GM19397 (cell line): ENCODE data around the gene NFATC1.

ENCODE experiments used
- ATAC-seq: cut with Tn5 transposase; IDR thresholded peaks from one replicate; pipeline ENCODE4 v1.9.1; 2021; ENCODE audit warnings: mild to moderate bottlenecking, moderate library complexity; ENCODE audit not compliant: unreplicated experiment

Gene NFATC1

DNA sequence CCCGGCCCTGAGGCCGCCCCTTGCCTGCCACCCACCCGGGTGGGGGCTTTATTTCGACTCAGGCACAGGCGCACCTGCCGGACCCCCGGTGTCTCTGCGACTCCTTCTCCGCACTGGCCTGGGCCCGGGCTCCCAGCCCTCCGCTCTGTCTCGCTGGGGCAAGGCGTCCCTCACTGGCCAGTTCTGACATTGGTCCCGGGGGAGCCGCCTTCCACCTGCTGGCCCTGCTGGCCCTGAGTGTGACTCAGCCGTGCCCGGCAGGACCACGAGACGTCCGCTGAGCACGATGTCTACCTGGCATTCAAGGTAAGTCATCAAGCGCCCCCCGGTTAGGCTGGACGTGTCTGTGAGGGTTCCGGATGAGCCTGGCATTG, 152.3 kb downstream of the NFATC1 start:
- ATAC-seq = no peak

DNA sequence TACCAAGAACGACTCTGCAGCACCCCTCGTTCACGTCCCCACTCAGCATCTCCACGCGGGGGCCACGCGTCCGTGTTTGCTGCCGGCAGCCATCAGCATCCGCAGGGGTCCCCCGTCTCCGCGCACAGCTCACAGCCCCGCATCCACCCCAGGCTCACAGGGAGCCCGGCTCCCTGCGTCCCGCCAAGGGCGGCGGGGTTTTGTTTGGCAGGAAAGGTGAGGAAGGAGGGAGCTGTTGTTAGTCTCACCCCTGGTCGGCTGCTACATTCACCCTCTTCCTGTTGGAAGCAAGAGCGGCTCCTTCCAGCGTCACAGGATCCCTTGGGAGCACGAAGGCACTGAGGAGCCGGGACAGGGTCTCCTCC, 152.9 kb downstream of the NFATC1 start:
- ATAC-seq = no peak

DNA sequence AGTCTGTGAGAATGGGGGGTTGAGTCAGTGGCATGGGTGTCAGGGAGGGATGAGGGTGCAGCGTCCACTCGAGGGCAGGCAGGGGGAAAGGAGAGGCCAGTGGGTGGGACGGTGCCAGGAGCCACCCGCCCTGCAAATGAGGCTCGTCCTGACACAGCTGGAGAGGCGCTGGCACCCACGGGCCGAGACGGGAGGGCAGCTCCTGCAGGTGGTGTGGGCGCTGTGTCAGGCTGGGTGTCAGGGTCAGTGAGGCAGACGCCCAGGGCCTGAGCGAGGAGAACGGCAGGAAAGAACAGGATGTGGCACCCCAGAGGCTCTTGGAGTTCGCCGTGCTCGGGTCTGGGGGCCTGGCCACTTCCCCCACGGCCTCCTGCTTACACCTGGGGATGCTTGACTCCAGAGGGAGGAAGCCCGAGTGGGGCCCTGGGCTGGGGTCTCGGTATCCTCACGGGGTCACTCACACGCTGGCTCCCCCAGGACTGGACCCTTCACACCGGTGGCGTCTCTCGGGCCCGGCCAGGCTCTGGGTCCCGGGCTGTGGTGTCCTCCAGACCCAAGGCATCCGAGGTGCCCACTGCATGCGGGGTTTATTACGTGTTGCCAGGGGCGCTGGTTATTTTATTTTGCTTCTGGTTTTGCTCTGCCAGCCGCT, 153.4 kb downstream of the NFATC1 start:
- ATAC-seq = no peak

DNA sequence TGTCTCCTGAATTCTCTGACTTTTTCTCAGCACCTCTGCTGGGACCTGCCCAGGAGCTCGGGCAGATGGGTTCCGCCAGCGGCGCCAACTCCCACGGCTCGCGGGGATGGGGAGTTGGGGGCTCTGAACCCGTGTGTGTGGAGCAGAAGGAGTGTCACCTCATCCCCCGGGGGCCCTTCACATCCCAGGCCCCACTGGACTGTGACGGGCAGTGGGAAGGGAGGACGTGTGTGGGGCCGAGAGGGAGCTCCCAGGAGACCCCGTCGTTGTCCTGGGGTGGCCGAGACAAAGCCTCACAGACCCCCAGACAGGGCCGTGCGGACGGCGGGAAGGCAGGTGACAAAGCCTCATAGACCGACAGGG, 153.9 kb downstream of the NFATC1 start:
- ATAC-seq = no peak

DNA sequence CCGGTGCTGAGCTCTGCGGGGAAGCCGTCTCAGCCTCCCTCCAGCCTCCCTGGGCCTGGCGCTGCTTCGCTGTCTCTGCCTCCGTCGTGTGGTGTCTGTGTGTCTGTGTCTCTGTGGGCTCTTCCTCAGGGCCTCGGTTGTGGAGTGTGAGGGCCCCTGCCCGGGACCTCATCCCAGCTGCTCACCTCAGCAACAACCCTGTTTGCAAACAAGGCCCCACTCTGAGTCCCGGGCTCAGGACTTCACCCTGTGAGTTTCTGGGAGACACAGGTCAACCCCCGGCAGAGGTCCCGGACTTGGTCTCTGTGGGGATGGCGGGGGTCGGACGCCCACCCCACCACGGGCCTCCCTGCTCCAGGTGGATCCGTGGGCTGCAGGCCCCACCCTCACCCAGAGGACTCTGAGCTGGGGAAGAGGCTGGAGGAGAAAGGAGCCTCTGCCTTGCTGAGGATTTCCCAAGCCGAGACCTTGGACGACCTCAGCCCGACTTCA, 156.5 kb downstream of the NFATC1 start:
- ATAC-seq = no peak

DNA sequence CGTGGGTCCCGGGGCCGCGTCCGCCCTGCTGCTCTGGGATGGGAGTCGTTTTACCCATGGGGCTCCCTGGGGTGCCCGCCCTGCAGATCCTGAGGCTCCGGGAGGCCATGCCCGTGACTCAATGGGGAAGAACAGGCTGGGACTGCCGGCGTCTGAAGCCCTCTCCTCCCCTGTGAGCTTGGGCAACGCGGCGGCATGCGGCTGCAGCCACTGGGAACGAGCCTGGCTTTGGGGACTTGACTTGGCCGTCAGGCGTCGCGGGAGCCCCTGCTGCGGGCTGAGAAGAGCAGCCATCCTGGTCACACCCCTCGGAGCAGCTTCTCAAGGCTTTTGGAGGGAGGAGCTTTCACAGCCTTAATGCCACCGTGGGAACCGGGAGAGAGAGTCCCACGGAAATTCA, 157.0 kb downstream of the NFATC1 start:
- ATAC-seq = no peak

DNA sequence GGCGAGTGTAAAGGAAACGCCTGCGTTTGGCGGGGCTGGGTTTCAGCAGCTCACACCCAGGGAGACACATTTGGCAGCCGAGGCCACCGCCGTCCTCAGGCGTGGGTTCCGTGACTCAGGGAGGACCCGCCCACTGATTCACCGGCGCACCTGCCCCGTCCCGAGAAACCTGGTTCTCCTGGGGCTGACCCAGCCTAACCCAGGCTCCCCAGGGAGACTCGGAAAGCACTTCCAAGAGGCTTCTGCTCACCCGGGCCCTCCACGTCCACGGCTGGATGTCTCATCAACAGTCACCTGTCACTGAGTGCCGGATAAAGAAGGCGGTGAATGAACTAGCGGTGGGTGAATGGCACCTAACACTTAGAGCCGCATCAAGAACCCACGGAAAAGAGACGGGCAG, 157.4 kb downstream of the NFATC1 start:
- ATAC-seq = no peak

DNA sequence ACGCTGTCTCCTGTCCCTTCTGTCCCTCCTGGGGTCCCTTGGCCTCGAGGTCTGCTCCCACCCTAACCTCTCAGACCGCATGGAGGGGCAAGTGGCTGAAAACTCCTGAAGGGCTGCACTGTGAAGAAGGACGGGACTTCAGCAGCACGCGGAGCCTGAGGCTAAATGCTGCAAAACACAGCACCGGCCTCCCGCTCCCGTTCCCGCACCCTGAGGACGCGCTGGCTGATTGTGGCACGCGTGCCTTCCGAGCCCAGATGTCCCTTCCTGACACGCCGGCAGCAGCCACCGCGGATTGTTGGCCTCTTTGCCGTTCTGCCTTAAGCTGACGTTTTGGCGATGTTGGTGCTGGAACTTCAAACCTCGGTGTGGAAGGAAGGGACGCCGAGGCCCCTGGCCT, 158.0 kb downstream of the NFATC1 start:
- no peak for ATAC-seq

DNA sequence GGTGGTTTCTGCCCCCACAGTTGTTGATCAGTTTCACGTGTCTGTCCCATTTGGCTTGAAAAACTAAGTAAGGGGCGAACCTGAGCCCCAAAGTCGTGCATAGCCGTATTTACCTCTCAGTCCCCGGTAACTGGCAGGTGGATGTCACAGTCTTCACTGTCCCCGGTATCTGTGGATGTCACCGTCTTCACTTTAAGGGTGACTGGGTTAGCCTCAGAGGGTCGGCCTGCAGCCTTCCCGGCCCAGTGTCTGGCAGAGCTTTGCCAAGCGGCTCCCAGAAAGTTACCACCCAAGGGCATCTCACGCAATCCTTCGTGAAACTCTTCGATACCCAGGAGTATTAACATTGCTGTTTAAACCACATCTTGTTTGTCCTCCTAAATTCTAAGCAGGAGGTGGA, 158.6 kb downstream of the NFATC1 start:
- ATAC-seq = no peak

DNA sequence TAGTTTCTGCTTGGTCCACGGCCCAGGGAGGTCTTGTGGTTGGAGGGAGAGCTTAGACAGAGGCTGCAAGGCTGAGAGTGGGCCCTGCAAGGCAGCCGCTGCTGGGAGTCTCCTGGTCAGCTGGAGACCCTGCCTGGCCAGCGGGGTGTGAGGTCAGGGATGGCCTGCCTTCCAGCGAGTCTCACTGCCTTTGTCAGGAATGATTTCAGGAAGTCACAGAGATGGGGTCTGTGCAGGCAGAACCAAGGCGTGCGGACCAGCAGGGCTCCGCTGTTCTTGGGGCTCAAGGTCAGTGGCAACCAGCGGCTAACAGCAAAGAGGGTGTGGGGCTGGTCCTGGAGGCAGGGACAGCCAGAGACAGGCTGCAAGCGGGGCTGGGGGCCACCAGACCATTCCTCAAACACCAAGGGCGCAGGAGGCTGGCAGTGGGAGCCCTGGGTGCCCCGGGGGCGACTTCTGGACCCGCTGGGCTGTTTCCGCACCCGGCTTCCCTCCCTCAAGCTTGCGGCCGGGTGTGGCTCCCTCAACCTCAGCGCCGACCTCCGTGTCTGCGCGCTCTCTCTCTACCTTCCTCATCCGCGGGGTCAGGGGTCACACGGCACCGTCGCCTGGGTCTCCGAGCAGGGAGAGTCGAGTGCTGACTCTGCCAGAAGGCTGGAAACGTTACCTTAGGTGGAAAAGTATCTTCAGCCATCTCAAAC, 159.4 kb downstream of the NFATC1 start:
- no peak for ATAC-seq

DNA sequence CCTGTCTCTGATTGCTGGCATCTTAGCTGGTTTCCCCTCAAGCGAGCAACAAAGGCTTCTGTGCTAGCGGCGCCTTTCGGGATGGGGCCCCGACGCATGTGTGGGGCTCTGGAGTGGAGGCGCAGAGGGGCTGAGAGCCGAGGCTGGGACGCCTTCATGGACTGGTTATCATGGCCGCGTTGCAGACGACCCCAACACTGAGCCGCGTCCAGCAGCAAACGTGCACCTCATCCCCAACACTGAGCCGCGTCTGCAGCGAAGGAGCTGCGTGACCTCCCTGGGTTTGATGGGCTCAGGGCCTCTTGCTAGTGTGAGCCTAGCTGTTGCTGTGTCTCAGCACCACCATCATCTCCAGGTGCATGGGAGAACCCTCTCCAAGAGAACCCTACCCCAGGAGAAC, 160.2 kb downstream of the NFATC1 start:
- no peak for ATAC-seq

DNA sequence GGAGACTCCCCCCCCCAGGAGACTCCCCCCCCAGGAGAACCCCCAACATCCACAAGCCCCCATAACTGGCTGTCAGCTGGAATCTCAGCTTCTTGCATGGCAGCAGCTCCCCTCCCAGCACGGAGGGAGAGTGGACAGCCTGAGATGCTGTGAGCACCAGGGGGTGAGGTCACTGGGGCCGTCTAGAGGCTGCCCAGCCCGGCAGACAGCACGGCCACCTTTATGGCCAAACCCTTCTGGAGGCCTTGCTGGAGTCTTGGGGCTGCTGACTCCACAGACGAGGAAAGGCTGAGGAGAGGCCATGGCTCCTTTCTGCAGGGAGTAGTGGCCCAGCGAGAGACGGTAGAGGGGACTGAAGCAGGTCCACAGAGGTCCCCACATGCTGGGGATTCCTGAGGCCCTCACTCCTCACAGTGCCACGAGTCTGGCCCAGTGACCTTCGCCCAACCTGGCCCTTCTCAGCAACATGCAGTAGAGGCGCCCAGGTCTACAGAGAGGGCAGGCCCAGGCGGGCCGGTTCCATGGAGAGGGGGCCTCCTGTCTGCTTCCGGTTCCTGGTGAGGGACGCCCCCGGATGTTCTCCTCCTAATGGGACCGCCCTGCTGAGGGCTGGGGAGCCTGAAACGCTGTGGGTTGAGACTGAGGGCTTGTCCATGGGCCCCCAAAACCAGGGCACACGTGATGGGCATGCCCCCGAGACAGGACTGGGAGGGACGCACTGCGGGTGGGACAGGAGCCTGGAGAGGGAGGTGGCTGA, 161.3 kb downstream of the NFATC1 start:
- no peak for ATAC-seq

DNA sequence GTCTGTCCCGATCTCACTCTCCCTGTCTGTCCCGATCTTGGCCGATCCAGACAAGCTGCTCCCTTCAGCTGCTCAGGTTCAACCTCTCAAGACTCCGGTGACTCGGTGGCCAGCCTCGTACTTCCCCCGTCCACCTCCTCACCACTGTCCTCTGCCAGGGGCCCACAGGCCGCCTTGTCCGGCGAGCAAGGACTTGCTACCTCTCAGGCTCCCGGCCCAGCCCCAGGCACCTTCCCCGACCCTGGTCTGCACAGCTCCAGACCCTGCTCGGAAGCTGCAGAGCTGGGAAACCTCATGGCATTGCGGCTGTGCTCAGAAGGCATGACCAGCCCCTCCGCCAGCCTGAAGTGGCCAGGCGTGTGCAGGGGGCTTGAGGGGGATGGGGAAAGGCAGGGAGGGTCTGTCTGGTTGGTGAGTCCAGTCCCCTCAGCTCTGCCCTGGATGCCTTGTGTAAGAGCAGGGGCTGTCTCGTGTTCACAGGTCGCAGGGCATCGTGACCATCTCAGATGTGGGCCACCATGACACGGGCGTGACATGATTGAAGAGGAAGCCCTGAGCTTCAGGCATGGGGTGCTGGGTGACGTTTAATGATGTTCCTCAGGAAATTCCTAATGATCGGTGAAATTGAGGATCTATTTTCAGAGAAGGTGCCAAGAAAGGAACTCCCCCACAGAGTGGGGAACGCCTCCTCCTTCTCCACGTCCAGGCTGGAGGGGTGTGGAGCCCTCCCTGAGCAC, 162.6 kb downstream of the NFATC1 start:
- ATAC-seq = no peak

DNA sequence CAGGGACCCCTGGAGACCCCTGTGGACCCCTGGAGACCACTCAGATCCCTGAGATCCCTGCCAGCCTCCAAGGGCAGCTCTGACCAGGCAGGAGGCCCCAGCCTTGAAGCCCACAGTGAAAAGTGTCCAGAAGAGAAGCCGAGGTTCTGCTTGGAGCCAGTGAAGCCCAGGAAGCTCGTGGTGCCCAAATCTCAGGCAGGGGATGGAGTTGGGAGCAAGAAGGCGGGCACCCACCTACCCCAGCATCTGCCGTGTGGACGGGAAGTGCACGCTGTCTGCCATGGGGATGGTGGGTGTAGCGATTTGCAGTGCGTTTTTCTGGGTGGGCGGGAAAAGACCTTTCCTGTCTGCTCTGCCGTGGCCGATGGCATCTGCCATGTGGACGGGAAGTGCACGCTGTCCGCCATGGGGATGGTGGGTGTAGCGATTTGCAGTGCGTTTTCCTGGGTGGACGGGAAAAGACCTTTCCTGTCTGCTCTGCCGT, 163.2 kb downstream of the NFATC1 start:
- no peak for ATAC-seq

DNA sequence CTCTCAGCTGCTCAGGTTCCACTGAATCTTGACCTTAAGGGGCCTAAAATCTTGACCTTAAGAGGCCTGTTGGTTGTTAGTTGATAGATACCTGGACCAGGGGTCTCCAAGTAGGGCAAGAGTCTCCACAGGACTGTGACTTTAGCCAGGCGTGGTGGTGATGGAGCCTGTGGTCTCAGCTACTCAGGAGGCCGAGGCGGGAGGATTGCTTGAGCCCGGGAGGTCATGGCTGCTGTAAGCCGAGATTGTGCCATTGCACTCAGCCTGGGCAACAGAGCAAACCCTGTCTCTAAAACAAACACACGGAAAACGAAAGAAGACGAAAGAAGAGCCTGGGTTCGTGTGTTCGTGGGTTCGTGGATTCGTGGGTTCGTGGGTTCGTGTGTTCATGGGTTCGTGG, 163.7 kb downstream of the NFATC1 start:
- no peak for ATAC-seq

DNA sequence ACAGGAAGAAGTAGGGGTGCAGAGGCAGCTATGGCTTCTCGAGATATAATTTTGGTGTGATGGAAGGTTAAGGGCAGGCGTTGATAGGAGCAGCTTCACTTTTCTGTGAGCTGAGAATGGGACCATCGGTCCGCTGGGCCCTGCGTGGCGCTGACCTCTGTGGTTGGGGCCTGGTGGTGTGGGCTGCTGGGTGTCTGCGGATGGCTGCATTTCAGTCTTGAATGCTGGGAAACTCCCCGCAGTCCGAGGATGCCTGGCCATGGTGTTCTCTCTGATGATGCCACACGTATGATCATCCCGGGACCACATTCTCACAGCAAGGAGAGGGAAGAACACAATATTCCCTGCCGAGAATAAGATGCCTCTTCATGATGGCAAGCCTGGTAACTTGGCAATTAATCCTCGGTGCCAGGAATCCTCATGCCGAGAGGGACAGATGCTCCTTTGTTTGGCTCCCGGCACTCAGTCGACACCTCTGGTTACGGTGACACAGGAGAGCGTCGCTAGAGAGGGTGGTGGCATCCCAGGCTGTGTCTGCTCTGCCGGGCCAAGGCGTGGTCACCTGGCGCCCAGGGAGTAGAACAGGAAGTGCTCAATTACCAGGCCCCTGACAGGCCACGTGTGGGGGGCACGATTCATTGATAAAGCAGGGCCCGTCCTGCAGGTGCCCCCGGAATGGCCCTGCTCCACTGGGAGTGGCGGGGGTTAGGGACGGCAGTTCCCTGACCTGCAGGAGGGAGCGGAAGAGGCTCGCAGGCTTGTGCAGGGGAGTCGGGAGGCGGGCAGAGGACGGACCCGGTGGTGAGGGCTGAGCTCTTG, 164.5 kb downstream of the NFATC1 start:
- ATAC-seq = no peak

DNA sequence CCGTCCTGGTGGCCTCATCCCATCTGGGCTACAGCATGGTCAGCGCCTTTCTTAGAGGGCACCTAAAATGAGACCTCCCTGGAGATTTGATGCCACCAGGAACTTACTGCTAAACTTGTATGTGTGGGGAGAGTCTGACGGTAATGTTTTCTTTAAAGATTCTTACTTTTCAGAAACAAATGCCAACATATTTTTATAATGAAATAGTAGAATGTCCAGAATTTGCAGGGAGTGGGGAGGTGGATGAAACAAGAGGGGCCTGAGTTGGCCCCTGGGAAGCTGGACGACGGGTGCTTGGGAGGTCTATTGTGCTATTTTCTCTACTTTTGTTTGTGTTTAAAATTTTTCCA, 165.1 kb downstream of the NFATC1 start:
- ATAC-seq = no peak

DNA sequence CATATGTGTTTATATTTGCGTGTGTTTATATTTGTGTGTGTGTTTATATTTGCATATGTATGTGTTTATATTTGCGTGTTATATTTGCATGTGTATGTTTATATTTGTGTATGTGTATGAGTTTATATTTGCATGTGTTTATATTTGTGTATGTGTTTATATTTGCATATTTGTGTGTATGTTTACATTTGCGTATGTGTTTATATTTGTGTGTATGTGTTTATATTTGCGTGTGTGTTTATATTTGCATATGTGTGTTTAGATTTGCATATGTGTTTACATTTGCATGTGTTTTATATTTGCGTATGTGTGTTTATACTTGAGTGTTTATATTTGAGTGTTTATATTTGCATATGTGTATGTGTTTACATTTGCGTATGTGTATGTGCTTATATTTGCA, 168.2 kb downstream of the NFATC1 start:
- ATAC-seq = no peak

DNA sequence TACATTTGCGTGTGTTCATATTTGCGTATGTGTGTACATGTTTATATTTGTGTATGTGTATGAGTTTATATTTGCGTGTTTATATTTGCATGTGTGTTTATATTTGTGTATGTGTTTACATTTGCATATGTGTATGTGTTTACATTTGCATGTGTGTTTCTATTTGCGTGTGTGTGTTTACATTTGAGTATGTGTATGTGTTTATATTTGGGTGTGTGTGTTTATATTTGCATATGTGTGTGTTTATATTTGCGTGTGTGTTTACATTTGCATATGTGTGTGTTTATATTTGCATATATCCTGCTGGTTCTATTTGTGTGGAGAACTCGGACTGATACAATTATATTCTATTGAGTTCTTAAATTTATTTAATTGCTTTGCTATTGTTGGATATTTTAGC, 168.7 kb downstream of the NFATC1 start:
- no peak for ATAC-seq

DNA sequence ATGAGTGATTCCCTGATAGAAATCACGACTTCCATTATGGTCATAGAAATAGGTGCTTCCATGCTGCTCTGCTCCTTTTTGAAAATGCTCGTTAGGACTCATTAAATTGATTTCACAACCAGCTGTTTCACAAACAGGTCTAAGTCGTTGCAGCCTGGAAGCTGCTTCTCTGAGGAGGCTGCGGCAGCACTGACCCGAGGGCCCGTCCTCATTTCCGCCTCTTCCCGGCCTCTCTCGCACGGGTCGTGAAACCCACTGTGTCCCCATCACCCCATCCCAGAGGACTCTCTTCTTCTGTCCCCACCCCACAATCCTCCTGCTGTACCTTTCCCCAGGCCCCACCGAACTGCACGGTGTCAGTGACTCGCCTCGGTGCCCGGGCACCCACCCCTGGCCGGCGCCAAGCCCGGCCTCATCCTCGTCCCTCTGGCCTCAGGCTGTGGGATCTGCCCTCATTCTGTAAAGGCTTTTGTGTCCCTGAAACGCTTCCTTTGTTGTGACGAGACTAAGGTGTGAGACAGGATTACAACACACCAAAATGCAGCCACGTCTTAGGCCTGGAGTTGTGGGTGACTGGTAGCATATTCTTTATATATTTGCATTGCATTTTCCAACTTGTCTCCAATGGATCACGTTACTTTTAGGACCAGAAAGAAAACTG, 171.2 kb downstream of the NFATC1 start:
- ATAC-seq = no peak
